Progenitor cell of endocrine pancreas (in vitro differentiated cells): Measurements from ENCODE around the gene EGF. TPM values are rescaled to one million over a fixed set of nuclear protein-coding genes. Genes with fewer than 3 reads are reported as not detected.
"Not testable (repeated sequence)": the region's sequence is repeated elsewhere in the genome, so short reads cannot be mapped to it uniquely, and the experiment has no call there.

Source experiments
- DNase-seq: peaks from one replicate; pipeline ENCODE4 v3.0.0; 2021; ENCODE audit warnings: low spot score; ENCODE audit not compliant: unreplicated experiment
- H3K27ac Mint-ChIP-seq: 2 replicates; pipeline ENCODE4 v1.8.0; 2021; ENCODE audit warnings: mild to moderate bottlenecking, moderate library complexity, mixed read lengths
- H3K27me3 Mint-ChIP-seq: 2 replicates; pipeline ENCODE4 v1.8.0; 2021; ENCODE audit warnings: mixed read lengths
- H3K36me3 Mint-ChIP-seq: 2 replicates; pipeline ENCODE4 v1.8.0; 2022; ENCODE audit warnings: mixed read lengths; ENCODE audit not compliant: insufficient read depth
- H3K4me1 Mint-ChIP-seq: 2 replicates; pipeline ENCODE4 v1.8.0; 2021; ENCODE audit warnings: low read depth, mixed read lengths
- H3K4me3 Mint-ChIP-seq: 2 replicates; pipeline ENCODE4 v1.8.0; 2021; ENCODE audit warnings: low read depth, mild to moderate bottlenecking, moderate library complexity, mixed read lengths
- H3K9me3 Mint-ChIP-seq: 2 replicates; pipeline ENCODE4 v1.8.0; 2021; ENCODE audit warnings: low read depth, mixed read lengths
- CTCF ChIP-seq: fragments of 200-600 bp; sonication (generic); IDR thresholded peaks from one replicate; pipeline ENCODE4 v1.5.0; 2021; ENCODE audit warnings: antibody characterized with exemption, mild to moderate bottlenecking; ENCODE audit not compliant: unreplicated experiment
- total RNA-seq: library from RNA; stranded (reverse); gene quantifications from 2 replicates; pipeline ENCODE4 v1.2.1, GENCODE V29; 2021

The EGF gene
- total RNA-seq, 1 donor from 2014 or later: 0.36 TPM

- Mint-ChIP-seq H3K27ac (no peak overlapping the region), H3K36me3 (no peaks in the 10 kb centered on the region), H3K27me3 (no peaks in the 10 kb centered on the region), H3K4me1 (peaks cover 5% of the 10 kb centered on the region), H3K4me3 (no peak overlapping the region), H3K9me3 (no peaks in the 10 kb centered on the region)
- DNase-seq: no peak
- TF ChIP-seq CTCF: no peak
Observed at GRCh38 chr4:109873791-109874514, 38.7 kb upstream of the EGF start.

- no peaks in the 10 kb centered on the region for H3K9me3 Mint-ChIP-seq
- no peaks in the 10 kb centered on the region for H3K27me3 Mint-ChIP-seq
- no peak overlapping the region for H3K4me3 Mint-ChIP-seq
- peaks cover 5% of the 10 kb centered on the region for H3K4me1 Mint-ChIP-seq
- DNase-seq: no peak
- TF ChIP-seq CTCF: no peak
- H3K27ac Mint-ChIP-seq: no peak overlapping the region
- H3K36me3 Mint-ChIP-seq: no peaks in the 10 kb centered on the region
Observed at GRCh38 chr4:109875106-109875505, 37.6 kb upstream of the EGF start.

GRCh38 chr4:109875553-109875952 lies 37.1 kb upstream of the EGF start:
- H3K4me3 Mint-ChIP-seq, H3K9me3 Mint-ChIP-seq, H3K4me1 Mint-ChIP-seq, DNase-seq, H3K27ac Mint-ChIP-seq, H3K36me3 Mint-ChIP-seq, H3K27me3 Mint-ChIP-seq: not testable (repeated sequence)

DNA sequence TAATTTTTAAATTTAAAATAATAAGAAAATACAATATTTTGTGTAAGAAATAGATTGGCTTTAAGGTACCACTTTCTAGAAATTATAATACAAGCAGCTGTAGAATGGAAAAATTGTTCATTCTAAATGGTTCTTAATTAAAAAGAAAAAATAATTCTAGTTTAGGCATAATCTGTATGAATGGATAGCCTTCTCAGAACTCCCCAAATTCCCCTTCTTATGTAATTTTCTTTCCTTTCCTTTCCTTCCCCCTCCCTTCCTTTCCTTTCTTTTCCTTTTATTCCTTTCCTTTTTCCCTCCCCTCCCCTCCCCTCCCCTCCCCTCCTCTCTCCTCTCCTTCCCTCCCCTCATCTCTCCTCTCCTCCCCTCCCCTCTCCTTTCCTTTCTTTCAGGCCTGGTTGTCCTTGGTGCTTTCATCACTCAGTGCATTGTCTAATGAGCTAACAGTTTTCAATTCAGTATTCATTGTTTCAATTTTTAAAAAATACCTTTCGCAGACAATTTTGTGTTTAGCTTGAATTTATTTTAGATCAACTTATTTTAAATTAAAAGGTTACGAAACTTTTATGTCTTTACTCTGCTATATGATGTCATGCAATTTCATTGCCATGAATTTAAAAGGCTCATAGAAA lies 35.9 kb upstream of the EGF start:
- no peak for TF ChIP-seq CTCF
- Mint-ChIP-seq H3K9me3 (no peaks in the 10 kb centered on the region), H3K4me1 (peaks cover 5% of the 10 kb centered on the region), H3K4me3 (no peak overlapping the region), H3K36me3 (no peaks in the 10 kb centered on the region), H3K27ac (no peak overlapping the region), H3K27me3 (no peaks in the 10 kb centered on the region)
- DNase-seq: no peak

GRCh38 chr4:109877400-109877799 lies 35.3 kb upstream of the EGF start:
- no peaks in the 10 kb centered on the region for H3K36me3 Mint-ChIP-seq
- DNase-seq: no peak
- no peaks in the 10 kb centered on the region for H3K27me3 Mint-ChIP-seq
- H3K4me3 Mint-ChIP-seq: no peak overlapping the region
- no peak overlapping the region for H3K27ac Mint-ChIP-seq
- H3K9me3 Mint-ChIP-seq: no peaks in the 10 kb centered on the region
- no peak for TF ChIP-seq CTCF
- H3K4me1 Mint-ChIP-seq: peaks cover 5% of the 10 kb centered on the region

DNA sequence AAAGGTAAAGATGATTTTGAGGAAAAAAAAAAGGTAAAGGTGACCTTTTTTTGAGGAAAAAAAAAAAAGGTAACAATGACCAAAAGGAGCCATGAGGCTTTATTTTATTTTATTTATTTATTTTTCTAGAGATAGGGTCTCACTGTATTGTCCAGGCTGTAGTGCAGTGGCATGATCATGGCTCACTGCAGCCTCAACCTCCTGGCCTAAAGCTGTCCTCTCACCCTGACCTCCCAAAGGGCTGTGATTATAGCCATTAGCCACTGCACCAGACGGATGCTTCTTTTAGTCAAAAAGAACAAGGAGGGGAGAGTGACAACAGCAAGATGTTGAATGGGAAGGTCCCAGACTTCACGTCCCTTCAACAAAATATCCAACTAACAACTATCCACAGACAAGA lies 34.3 kb upstream of the EGF start:
- Mint-ChIP-seq H3K4me1 (peaks cover 5% of the 10 kb centered on the region), H3K9me3 (no peaks in the 10 kb centered on the region), H3K27ac (no peak overlapping the region), H3K27me3 (no peaks in the 10 kb centered on the region), H3K36me3 (no peaks in the 10 kb centered on the region), H3K4me3 (no peak overlapping the region)
- no peak for DNase-seq
- no peak for TF ChIP-seq CTCF
